ENCODE measurements around the gene NLRP14.

DNA sequence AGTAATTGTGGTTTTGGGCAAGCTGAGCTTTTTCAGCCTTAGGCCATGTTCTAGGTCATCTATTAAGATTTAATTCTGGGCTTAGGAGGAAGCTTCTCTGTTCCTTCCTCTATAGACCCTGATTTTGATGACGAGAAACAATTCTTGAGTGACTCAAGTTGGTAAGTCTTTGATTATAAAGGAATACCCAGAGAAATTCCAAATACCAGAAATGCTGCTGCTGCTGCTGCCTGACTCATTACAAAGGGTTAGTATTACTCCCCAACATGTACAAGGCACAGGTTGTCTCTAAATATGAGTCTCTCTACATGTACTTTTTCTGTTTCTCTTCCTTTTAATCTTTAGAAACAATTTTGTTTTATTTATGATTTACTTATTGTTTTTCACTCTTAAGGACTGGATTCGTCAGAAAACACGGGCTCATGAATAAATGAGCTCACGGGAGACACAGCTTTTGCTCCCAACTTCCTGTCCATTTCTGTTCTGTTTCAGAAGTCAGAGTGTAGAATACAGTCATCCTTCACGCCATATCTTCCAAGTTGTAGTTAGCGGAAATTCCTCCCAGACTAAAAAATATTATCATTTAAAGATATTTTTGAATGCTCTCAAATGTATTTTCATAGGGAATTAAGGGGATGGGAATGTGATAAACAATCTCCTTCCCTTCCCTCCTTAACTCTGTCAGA is 36.7 kb downstream of the NLRP14 start:
- no peak for TF ChIP-seq POLR2A (IDR thresholded peaks at IDR 0.05)
- TF ChIP-seq, protein P1, sequence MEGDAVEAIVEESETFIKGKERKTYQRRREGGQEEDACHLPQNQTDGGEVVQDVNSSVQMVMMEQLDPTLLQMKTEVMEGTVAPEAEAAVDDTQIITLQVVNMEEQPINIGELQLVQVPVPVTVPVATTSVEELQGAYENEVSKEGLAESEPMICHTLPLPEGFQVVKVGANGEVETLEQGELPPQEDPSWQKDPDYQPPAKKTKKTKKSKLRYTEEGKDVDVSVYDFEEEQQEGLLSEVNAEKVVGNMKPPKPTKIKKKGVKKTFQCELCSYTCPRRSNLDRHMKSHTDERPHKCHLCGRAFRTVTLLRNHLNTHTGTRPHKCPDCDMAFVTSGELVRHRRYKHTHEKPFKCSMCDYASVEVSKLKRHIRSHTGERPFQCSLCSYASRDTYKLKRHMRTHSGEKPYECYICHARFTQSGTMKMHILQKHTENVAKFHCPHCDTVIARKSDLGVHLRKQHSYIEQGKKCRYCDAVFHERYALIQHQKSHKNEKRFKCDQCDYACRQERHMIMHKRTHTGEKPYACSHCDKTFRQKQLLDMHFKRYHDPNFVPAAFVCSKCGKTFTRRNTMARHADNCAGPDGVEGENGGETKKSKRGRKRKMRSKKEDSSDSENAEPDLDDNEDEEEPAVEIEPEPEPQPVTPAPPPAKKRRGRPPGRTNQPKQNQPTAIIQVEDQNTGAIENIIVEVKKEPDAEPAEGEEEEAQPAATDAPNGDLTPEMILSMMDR (IDR thresholded peaks at IDR 0.05) = no peak
- TF ChIP-seq POLR2AphosphoS5 (IDR thresholded peaks at IDR 0.05) = no peak

All from stomach (tissue), 4 donors.